M059J (cell line): ENCODE results near the gene FAM117B. TPM values are rescaled to one million over a fixed set of nuclear protein-coding genes. Genes with fewer than 3 reads are reported as not detected.
A peak's percentile ranks its signal among the peaks of the same experiment; 100 is the strongest.
"Not testable (repeated sequence)": the region's sequence is repeated elsewhere in the genome, so short reads cannot be mapped to it uniquely, and the experiment has no call there.

ENCODE experiments used
- DNase-seq: peaks from one replicate; pipeline ENCODE4 v3.0.0-alpha.2; 2012; ENCODE audit warnings: low read depth
- total RNA-seq: library from RNA; depleted of rRNA; stranded (reverse); fragments of >200 nt; shearing (Covaris generic); gene quantifications from 2 replicates; pipeline ENCODE4 v1.2.3, GENCODE V29; 2014

FAM117B gene
- total RNA-seq, 1 experiment from 2014 or later: 4.7 TPM

- no peak for DNase-seq
These were observed 4.0 kb downstream of the FAM117B start for GRCh38 chr2:202638721-202639120.

DNA sequence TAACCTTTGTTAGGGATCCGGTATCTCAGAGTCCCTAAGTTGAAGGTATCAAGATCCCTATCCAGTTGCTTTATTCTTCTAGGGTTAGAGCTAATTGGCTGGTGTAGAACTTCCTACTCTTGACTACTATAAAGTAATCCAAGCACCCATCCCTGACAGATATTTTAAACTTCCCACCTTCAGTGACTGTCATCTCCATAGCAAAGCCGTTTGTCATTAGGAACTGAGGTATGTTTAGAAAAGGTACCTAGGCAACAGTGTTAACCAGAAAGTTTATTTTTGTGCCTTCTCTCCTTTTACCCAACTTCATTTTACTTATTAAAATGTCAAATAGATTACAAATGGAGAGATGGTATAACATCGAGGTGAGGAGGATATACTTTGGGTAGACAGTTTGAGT, 4.5 kb downstream of the FAM117B start:
- peak; percentile 24 for DNase-seq

DNA sequence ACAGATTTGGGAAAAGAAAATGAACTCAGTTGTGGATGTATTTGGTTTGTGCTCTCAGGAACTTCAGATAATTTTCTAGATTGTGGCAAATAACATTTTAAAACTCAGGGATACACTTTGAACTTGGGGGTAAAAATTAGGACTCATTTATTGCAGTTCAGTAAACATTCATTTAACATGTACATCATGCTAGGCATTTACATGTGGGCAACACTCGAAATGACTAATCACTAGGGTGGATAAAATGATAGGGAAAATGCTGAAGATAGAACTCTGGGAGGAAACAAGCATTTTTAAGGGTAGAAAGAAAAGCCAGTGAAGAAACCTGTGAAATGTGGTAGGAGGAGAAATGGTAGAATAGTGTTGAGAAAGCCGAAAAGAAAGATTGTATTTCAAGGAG, 7.8 kb downstream of the FAM117B start:
- DNase-seq: no peak

DNA sequence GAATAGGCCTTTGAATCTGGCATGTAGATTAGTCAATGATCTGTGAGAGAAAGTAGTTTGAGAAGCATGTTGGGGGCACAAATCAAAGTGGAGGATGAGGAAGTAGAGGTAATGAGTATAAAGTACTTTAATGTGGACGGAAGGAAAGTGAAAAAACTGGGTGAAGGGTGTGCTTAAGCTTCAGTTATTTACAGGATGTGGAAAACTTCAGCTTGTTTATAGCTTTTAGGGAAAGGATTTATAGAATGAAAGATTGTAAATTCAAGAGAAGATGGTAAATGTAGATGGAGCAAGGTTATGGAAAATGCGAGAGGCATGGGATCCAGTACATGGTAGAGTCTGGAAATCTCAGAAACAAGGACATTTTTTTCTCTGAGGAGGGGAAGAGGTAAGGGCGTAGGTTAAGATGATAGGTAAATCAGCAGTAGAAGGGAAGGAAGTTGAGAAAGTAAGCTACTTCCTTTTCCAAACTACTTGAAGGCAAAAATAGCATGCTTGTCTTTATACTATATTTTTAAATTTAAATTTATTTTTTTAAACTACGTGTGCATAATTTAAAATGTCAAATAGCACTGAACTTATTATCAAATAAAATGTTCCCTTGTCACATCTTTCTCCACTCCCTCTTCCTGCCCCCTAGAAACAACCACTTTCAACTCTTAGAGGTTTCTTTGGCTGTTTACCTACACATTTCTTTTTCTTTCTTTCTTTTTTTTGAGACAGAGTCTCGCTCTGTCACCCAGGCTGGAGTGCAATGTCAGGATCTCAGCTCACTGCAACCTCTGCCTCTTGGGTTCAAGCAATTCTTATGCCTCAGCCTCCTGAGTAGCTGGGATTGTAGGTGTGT, 8.5 kb downstream of the FAM117B start:
- DNase-seq: no peak

DNA sequence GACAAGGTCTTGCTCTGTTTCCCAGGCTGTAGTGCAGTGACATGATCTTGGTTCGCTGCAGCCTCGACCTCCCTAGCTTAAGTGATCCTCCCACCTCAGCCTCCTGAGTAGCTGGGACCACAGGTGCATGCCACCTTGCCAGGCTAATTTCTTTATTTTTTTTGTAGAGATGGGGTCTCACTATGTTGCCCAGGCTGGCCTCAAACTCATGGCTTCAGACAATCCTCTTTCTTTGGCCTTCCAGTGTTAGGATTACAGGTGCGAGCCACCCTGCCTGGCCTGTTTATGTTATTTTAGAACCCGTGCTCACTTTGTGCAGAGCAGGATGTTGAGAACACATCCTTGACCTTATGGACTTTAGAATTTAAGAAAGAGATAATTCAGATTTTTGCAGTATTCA, 17.4 kb downstream of the FAM117B start:
- no peak for DNase-seq

DNA sequence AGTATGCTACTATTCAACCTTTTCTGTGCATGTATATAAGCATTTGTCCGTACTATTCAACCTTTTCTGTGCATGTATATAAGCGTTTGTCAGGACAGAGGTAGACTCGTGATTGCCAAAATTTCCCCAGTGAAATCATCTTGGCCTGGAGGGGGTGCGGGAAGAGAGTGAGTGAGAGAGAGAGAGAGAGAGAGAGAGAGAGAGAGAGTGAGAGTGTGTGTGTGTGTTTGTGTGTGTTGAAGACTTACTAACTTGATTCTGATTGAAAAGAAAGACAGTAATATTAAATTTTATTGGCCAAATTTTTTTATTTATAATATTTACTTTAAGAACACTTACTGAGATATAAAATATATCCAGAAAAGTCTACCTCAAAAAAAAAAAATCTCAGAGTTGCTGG, 19.1 kb downstream of the FAM117B start:
- no peak for DNase-seq

- no peak for DNase-seq
These were observed 23.1 kb downstream of the FAM117B start for GRCh38 chr2:202657876-202658275.

- DNase-seq: no peak
These were observed 26.0 kb downstream of the FAM117B start for GRCh38 chr2:202660796-202661195.

DNA sequence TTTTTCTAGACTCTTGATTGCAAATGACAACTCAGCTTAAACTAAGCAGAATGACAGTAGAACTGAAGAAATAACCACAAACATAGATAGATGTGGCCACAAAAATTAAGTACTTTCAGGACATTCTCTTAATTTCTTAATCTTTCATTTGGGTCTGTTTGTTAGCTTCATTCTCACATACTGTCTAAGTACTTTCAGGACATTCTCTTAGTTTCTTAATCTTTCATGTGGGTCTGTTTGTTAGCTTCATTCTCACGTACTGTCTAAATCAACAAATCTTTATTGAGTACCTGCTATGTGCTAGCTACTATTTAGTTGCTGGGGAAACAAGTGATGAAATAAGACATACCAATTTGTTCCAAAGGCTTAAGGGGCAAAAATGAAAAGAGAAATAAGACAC, 35.1 kb downstream of the FAM117B start:
- no peak for DNase-seq

- no peak for DNase-seq
These were observed 36.7 kb downstream of the FAM117B start for GRCh38 chr2:202671317-202672035.

GRCh38 chr2:202675097-202675496, 40.3 kb downstream of the FAM117B start:
- not testable (repeated sequence) for DNase-seq

- DNase-seq: no peak
These were observed 45.2 kb downstream of the FAM117B start for GRCh38 chr2:202679980-202680379.

GRCh38 chr2:202680512-202680911, 45.7 kb downstream of the FAM117B start:
- no peak for DNase-seq

DNA sequence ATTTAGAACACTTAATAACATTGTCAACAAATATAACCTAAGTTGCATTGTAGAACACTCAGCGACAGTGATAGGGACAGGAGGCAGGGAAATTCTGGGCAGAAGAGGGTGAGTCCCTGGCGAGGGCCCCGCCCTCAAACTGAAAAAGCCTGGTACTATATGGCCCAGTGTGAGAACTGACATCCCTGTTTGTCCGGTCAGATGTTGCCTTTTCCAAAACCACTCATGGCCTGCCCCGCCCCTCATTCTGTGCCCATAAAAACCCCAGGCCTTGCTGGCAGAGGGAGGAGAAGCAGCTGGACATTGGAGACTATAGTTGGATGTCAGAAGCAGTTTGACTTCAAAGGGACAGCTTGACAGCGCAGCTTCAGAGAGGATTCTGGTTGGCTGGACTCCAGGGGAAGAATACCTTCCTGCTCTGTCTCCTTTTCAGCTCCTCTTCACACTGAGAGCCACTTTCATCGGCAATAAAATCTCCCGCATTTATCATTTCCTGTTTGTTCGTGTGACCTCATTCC, 47.0 kb downstream of the FAM117B start:
- DNase-seq: no peak

- no peak for DNase-seq
These were observed 47.5 kb downstream of the FAM117B start for GRCh38 chr2:202682274-202682673.

- DNase-seq: peak; percentile 75
These were observed 52.5 kb downstream of the FAM117B start for GRCh38 chr2:202687276-202687675.

DNA sequence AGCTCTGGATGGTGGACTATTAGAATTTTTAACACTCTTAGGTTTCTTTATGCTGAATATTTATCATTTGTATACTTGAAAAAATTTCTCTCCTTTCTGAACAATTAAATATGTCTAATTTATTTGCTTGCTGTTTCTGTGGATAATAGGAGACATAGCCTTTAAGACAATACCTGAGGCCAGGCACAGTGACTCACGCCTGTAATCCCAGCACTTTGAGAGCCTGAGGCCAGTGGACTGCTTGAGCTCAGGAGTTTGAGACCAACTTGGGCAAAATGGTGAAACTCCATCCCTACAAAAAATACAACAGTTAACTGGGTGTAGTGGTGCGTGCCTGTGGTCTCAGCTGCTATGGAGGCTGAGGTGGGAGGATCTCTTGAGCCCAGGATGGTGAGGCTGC, 54.7 kb downstream of the FAM117B start:
- DNase-seq: peak; percentile 45

GRCh38 chr2:202689898-202690297, 55.1 kb downstream of the FAM117B start:
- DNase-seq: no peak

GRCh38 chr2:202690321-202690900, 55.6 kb downstream of the FAM117B start:
- DNase-seq: no peak

DNA sequence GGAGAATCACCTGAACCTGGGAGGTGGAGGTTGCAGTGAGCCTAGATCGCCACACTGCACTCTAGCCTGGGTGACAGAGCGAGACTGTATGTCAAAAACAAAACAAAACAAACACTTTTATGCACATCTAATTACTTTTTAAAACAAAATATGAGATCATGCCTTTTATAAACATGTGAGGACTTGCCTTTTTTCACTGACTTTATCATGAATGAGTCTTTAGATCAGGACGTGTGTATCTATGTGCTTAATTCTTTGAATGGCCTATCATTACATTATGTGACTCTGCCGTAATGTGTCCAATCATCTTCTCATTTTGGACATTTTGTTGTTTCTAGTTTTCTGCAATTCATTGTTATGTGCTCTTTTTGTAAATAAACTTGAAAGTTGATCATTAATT, 58.7 kb downstream of the FAM117B start:
- DNase-seq: no peak

- no peak for DNase-seq
These were observed 60.4 kb downstream of the FAM117B start for GRCh38 chr2:202695166-202695565.

DNA sequence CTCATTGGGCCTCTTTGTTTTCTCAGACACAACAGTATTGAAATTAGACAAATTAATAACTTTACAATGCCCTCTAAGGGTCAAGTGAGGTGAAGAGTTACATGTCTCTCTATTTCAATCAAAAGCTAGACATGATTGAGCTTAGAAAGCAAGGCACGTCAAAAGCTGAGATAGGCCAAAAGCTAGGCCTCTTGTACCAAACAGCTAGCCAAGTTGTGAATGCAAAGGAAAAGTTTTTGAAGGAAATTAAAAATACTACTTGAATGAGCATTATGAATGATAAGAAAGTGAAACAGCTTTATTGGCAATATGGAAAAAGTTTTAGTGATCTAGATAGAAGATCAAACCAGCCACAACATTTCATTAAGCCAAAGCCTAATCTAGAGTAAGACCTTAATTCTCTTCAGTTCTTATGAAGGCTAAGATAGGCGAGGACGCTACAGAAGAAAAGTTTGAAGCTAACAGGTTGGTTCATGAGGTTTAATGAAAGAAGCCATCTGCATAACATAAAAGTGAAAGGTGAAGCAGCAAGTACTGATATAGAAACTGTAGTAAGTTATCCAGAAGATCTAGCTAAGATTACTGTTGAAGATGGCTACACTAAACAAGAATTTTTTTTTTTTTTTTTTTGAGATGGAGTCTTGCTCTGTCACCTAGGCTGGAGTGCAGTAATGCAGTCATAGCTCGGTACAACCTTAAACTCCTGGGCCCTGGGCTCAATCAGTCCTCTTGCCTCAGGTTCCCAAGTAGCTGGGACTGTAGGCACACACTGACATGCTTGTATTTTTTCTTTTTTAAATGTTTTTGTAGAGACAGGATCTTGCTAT, 65.5 kb downstream of the FAM117B start:
- DNase-seq: no peak
